Epithelial cell of esophagus (primary cell): ENCODE measurements around the gene DHRS3.

Experiments used
- DNase-seq: peaks from one replicate; pipeline ENCODE4 v3.0.0; 2010; ENCODE audit warnings: low read depth
- H3K4me3 ChIP-seq: 2 replicates; pipeline ENCODE4 v1.5.1; 2011; ENCODE audit warnings: mild to moderate bottlenecking, low read length, control low read depth
- TF ChIP-seq, protein P1 (sequence below): IDR thresholded peaks from 2 replicates; pipeline ENCODE4 v1.5.1; 2011; ENCODE audit warnings: low read depth, mild to moderate bottlenecking, low read length, control low read depth, inconsistent platforms; ENCODE audit not compliant: insufficient read depth; ENCODE audit errors: missing control alignments

The DHRS3 gene

DNA sequence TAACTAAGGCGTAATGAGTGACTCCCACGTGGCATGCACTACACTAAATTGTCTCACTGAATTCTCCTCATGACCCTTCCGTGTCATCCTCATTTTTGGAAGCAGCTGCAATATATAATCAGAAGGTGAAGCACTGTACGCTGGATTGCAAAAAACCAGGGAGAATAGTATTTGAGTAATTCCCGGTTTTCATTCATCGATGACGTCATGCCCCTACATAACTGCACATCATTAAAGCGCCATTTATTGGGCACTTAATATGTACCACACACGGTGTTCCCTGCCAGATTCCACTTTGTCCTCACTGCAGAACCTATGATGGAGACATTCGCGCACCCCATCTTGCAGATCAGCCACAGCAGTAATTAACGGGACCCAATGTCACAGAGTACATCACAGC is 41.0 kb downstream of the DHRS3 start:
- H3K4me3 ChIP-seq = no peak overlapping the region
- TF ChIP-seq, protein P1, sequence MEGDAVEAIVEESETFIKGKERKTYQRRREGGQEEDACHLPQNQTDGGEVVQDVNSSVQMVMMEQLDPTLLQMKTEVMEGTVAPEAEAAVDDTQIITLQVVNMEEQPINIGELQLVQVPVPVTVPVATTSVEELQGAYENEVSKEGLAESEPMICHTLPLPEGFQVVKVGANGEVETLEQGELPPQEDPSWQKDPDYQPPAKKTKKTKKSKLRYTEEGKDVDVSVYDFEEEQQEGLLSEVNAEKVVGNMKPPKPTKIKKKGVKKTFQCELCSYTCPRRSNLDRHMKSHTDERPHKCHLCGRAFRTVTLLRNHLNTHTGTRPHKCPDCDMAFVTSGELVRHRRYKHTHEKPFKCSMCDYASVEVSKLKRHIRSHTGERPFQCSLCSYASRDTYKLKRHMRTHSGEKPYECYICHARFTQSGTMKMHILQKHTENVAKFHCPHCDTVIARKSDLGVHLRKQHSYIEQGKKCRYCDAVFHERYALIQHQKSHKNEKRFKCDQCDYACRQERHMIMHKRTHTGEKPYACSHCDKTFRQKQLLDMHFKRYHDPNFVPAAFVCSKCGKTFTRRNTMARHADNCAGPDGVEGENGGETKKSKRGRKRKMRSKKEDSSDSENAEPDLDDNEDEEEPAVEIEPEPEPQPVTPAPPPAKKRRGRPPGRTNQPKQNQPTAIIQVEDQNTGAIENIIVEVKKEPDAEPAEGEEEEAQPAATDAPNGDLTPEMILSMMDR = no peak
- DNase-seq = no peak

GRCh38 chr1:12574757-12575139 is 43.3 kb downstream of the DHRS3 start:
- H3K4me3 ChIP-seq = no peak overlapping the region
- TF ChIP-seq, protein P1 = no peak
- DNase-seq = no peak

DNA sequence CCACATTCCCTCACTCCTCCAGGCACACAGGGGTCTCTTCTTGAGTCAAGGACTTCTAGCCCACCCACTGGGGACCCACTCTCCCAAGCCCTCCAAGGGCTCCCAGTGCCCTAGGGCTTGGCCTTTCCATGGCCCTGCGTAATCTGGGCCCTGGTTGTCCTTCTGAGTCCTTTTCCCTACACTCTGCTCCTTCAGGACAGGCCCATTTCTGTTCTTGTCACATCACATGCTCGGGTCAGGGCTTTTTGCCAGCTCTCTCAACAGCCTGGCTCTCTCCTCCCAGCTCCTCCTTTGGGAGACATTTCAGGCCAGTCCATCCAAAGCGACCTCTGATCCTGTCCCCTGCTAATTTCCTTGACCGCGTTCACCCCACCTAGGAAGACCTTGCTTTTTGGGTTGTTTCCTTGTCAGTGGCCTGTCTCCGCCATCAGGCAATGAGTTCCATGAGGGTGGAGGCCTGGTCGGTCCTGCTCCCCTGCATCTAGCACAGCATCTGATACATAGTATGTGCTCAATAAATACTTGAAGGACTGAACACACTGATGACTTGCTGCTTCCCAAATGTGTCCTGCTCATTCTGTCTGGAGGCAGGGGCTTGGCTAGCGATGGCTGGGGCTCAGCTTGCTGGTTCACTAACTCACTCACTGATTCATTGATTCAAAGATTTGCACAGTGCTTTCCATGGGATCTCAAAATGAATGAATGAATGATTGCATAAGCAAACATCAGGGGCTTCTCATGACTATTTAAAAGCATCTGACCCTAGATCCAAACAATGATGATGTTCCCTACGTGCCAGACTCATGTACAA is 44.8 kb downstream of the DHRS3 start:
- no peak for DNase-seq
- TF ChIP-seq, protein P1 = no peak
- no peak overlapping the region for H3K4me3 ChIP-seq

- DNase-seq = no peak
- TF ChIP-seq, protein P1 = no peak
- H3K4me3 ChIP-seq = no peak overlapping the region
Observed at GRCh38 chr1:12572522-12572921, 45.5 kb downstream of the DHRS3 start.

DNA sequence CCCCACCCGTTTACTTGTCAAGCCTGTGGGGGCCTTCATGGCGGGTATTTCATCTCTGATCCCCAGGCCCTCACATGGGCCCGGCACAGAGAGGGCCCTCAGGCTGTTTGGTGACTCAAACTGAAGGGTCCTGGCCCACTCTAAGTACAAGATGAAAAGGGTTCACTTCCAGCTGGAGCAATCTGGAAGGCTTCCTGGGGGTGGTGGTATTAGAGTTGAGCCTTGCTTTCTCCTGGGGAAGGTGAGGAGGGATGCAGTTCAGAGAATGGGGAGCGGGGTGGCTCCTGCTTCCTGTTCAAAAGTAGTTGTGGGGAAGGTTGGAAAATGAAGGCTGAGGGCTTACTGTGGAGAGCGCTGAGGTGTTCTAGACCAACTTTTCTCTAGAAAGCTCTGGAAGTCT is 47.7 kb downstream of the DHRS3 start:
- no peak overlapping the region for H3K4me3 ChIP-seq
- DNase-seq = no peak
- TF ChIP-seq, protein P1 = no peak

- DNase-seq = no peak
- TF ChIP-seq, protein P1 = no peak
Observed at GRCh38 chr1:12568009-12568767, 49.8 kb downstream of the DHRS3 start.

More at GRCh38 chr1:12568009-12568767, 49.8 kb downstream of the DHRS3 start:
- H3K4me3 ChIP-seq = no peak overlapping the region
